Measurements from ENCODE around the gene MT2A. TPM values are rescaled to one million over a fixed set of nuclear protein-coding genes. Genes with fewer than 3 reads are reported as not detected.
"Not testable (repeated sequence)": the region's sequence is repeated elsewhere in the genome, so short reads cannot be mapped to it uniquely, and the experiment has no call there.

The MT2A gene
- total RNA-seq, 1 donor from 2014 or later = 112 TPM

- not testable (repeated sequence) for H3K4me2 ChIP-seq (ENCODE audit: low read length); DNase-seq (ENCODE audit: low read depth); FAIRE-seq; H3K27ac ChIP-seq (ENCODE audit: low read depth, low read length); H3K9ac ChIP-seq (ENCODE audit: low read length); H3K4me3 ChIP-seq (ENCODE audit: insufficient read depth, low read depth, low read length); H3K27me3 ChIP-seq (ENCODE audit: insufficient read depth, low read length); H2AFZ ChIP-seq (ENCODE audit: low read depth, low read length); H3K4me1 Mint-ChIP-seq (ENCODE audit: low read depth, unreplicated experiment); H3K27ac Mint-ChIP-seq (ENCODE audit: unreplicated experiment); H3K9me3 ChIP-seq (ENCODE audit: insufficient read depth, low read depth, low read length); H3K4me3 Mint-ChIP-seq (ENCODE audit: unreplicated experiment); H3K36me3 Mint-ChIP-seq (ENCODE audit: low read depth, unreplicated experiment); H3K36me3 ChIP-seq (ENCODE audit: insufficient read depth, low read length); H3K9me3 Mint-ChIP-seq (ENCODE audit: unreplicated experiment)
- Histone ChIP-seq H4K20me1 (ENCODE audit: insufficient read depth, low read length) (peaks cover 11% of the 10 kb centered on the region), H3K4me1 (ENCODE audit: insufficient read depth, low read length) (peaks cover 30% of the 10 kb centered on the region), H3K79me2 (ENCODE audit: insufficient read depth, low read length) (peaks cover 20% of the 10 kb centered on the region)
- H3K27me3 Mint-ChIP-seq (ENCODE audit: low read depth, unreplicated experiment) = peaks cover 68% of the 10 kb centered on the region
These were observed 13.5 kb downstream of the MT2A start for GRCh38 chr16:56621665-56622445.

GRCh38 chr16:56623184-56623583, 14.8 kb downstream of the MT2A start:
- not testable (repeated sequence) for H3K9me3 Mint-ChIP-seq (ENCODE audit: unreplicated experiment); H3K9me3 ChIP-seq (ENCODE audit: insufficient read depth, low read depth, low read length); DNase-seq (ENCODE audit: low read depth); H3K27ac ChIP-seq (ENCODE audit: low read depth, low read length); H3K27ac Mint-ChIP-seq (ENCODE audit: unreplicated experiment); H2AFZ ChIP-seq (ENCODE audit: low read depth, low read length); H3K4me3 Mint-ChIP-seq (ENCODE audit: unreplicated experiment); H3K4me3 ChIP-seq (ENCODE audit: insufficient read depth, low read depth, low read length); H3K9ac ChIP-seq (ENCODE audit: low read length); H3K4me2 ChIP-seq (ENCODE audit: low read length); H3K4me1 Mint-ChIP-seq (ENCODE audit: low read depth, unreplicated experiment); H3K27me3 ChIP-seq (ENCODE audit: insufficient read depth, low read length); FAIRE-seq; H3K36me3 Mint-ChIP-seq (ENCODE audit: low read depth, unreplicated experiment); H3K36me3 ChIP-seq (ENCODE audit: insufficient read depth, low read length)
- Histone ChIP-seq H3K4me1 (ENCODE audit: insufficient read depth, low read length) (peaks cover 25% of the 10 kb centered on the region), H3K79me2 (ENCODE audit: insufficient read depth, low read length) (peaks cover 20% of the 10 kb centered on the region), H4K20me1 (ENCODE audit: insufficient read depth, low read length) (peaks cover 11% of the 10 kb centered on the region)
- peaks cover 57% of the 10 kb centered on the region for H3K27me3 Mint-ChIP-seq (ENCODE audit: low read depth, unreplicated experiment)

GRCh38 chr16:56623637-56624036, 15.3 kb downstream of the MT2A start:
- peaks cover 5% of the 10 kb centered on the region for H3K4me1 Mint-ChIP-seq (ENCODE audit: low read depth, unreplicated experiment)
- Histone ChIP-seq H3K79me2 (ENCODE audit: insufficient read depth, low read length) (peaks cover 20% of the 10 kb centered on the region), H3K27ac (ENCODE audit: low read depth, low read length) (no peak overlapping the region), H3K9ac (ENCODE audit: low read length) (no peak overlapping the region), H2AFZ (ENCODE audit: low read depth, low read length) (no peak overlapping the region), H3K9me3 (ENCODE audit: insufficient read depth, low read depth, low read length) (no peaks in the 10 kb centered on the region), H3K36me3 (ENCODE audit: insufficient read depth, low read length) (no peaks in the 10 kb centered on the region), H4K20me1 (ENCODE audit: insufficient read depth, low read length) (peaks cover 11% of the 10 kb centered on the region), H3K4me3 (ENCODE audit: insufficient read depth, low read depth, low read length) (no peak overlapping the region), H3K4me1 (ENCODE audit: insufficient read depth, low read length) (peaks cover 25% of the 10 kb centered on the region), H3K27me3 (ENCODE audit: insufficient read depth, low read length) (no peaks in the 10 kb centered on the region), H3K4me2 (ENCODE audit: low read length) (no peak overlapping the region)
- H3K9me3 Mint-ChIP-seq (ENCODE audit: unreplicated experiment) = no peaks in the 10 kb centered on the region
- peaks cover 6% of the 10 kb centered on the region for H3K36me3 Mint-ChIP-seq (ENCODE audit: low read depth, unreplicated experiment)
- FAIRE-seq (no peak), DNase-seq (ENCODE audit: low read depth) (no peak)
- no peak overlapping the region for H3K4me3 Mint-ChIP-seq (ENCODE audit: unreplicated experiment)
- peaks cover 53% of the 10 kb centered on the region for H3K27me3 Mint-ChIP-seq (ENCODE audit: low read depth, unreplicated experiment)
- H3K27ac Mint-ChIP-seq (ENCODE audit: unreplicated experiment) = no peak overlapping the region
- TF ChIP-seq EZH2 (IDR thresholded peaks at IDR 0.05; ENCODE audit: insufficient read depth, low read length) (no peak), CTCF (IDR thresholded peaks at IDR 0.05; ENCODE audit: insufficient read depth, low read depth, low read length) (no peak)

All from astrocyte (in vitro differentiated cells and primary cell).